ENCODE measurements around the gene MVP. TPM values are rescaled to one million over a fixed set of nuclear protein-coding genes. Genes with fewer than 3 reads are reported as not detected.

The MVP gene
- total and polyA plus RNA-seq, 4 donors, result 150 to 322 (median 253) TPM

DNA sequence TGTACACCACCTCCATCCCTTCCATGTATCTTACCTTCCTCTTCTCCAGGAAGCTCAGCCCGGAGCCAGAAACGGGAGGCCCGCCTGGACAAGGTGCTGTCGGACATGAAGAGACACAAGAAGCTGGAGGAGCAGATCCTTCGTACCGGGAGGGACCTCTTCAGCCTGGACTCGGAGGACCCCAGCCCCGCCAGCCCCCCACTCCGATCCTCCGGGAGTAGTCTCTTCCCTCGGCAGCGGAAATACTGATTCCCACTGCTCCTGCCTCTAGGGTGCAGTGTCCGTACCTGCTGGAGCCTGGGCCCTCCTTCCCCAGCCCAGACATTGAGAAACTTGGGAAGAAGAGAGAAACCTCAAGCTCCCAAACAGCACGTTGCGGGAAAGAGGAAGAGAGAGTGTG lies 756 bp upstream of the MVP start:
- ATAC-seq (ENCODE audit: insufficient read depth, low FRiP score) (no peak), DNase-seq (no peak)
- Histone ChIP-seq H3K4me1 (ENCODE audit: control insufficient read depth in 5 of 5, insufficient read depth in 5 of 5, low read length in 5 of 5) (peaks cover 0 to 45% (median 20%) of the 10 kb centered on the region in 5 donors), H3K27ac (ENCODE audit: low read depth in 1 of 2, low read length in 1 of 2) (peak overlapping the region in 1 of 2 donors; percentile 20), H3K9ac (ENCODE audit: insufficient read depth in 1 of 2, low read length in 2 of 2) (peak overlapping the region in 1 of 2 donors; percentile 5), H3K36me3 (ENCODE audit: control insufficient read depth in 4 of 4, insufficient read depth in 4 of 4, low read length in 4 of 4) (peaks cover 0 to 16% (median 9%) of the 10 kb centered on the region in 4 donors), H3K9me3 (ENCODE audit: control insufficient read depth in 4 of 4, insufficient read depth in 3 of 4, low read length in 3 of 4) (no peaks in the 10 kb centered on the region), H3K4me3 (no peak overlapping the region), H3K27me3 (ENCODE audit: control insufficient read depth in 3 of 3, insufficient read depth in 3 of 3, low read length in 2 of 3) (no peaks in the 10 kb centered on the region)
- WGBS, 2 donors, result 71 to 80% methylated on average over 15 of the region's 15 CpGs
- TF ChIP-seq, protein P1, sequence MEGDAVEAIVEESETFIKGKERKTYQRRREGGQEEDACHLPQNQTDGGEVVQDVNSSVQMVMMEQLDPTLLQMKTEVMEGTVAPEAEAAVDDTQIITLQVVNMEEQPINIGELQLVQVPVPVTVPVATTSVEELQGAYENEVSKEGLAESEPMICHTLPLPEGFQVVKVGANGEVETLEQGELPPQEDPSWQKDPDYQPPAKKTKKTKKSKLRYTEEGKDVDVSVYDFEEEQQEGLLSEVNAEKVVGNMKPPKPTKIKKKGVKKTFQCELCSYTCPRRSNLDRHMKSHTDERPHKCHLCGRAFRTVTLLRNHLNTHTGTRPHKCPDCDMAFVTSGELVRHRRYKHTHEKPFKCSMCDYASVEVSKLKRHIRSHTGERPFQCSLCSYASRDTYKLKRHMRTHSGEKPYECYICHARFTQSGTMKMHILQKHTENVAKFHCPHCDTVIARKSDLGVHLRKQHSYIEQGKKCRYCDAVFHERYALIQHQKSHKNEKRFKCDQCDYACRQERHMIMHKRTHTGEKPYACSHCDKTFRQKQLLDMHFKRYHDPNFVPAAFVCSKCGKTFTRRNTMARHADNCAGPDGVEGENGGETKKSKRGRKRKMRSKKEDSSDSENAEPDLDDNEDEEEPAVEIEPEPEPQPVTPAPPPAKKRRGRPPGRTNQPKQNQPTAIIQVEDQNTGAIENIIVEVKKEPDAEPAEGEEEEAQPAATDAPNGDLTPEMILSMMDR (IDR thresholded peaks at IDR 0.05; ENCODE audit: control extremely low read depth, extremely low read depth), result no peak

DNA sequence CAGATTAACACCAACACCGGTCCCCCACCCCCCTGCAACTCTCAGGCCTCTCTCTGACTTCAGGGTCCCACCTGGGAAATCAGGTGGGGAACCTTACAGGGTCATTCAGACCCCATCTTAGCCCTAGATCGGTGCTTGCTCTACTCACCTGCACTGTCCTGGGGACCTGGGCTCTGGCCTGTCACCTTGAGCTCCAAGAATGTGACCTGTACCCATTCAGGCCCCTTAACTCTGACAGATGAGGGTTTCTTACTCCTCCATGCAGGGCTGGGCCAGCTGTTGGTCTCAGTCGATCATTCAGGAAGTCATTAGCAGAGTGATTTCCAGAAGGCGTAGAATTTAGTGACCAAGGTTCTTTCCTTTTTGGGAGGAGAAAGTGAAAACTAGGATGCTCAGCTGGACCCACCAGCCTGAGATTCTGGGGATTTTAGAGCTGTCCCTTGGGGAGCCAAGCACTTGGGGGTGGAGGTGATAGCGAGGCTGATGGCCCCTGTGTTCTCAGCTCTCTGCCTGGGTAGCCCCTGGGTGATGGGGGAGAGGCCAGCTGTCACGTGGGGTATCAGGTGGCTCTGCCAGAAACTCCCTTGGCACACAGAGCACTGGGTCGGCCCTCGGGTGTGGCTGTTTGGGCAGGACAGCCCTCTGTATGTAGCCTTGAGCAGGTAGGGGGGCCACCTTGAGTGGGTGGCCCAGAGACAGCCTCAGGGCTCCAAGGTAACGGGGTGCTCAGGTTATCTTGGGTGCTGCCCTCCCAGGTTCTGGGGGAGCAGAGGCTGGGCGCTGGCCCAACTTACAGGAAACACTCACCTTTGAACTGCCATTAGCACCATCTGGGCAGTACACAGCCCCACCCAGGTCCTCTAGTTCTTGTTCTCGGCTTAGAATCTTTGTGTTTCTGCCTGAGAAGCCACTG lies 724 bp downstream of the MVP start:
- Histone ChIP-seq H3K9ac (ENCODE audit: insufficient read depth in 1 of 2, low read length in 2 of 2) (peak overlapping the region in 1 of 2 donors; percentile 67), H3K27ac (ENCODE audit: low read depth in 1 of 2, low read length in 1 of 2) (peak overlapping the region; percentile 66 to 81), H3K4me3 (peak overlapping the region; percentile 80), H3K27me3 (ENCODE audit: control insufficient read depth in 3 of 3, insufficient read depth in 3 of 3, low read length in 2 of 3) (no peaks in the 10 kb centered on the region), H3K4me1 (ENCODE audit: control insufficient read depth in 5 of 5, insufficient read depth in 5 of 5, low read length in 5 of 5) (peaks cover 5 to 40% (median 19%) of the 10 kb centered on the region in 5 donors), H3K9me3 (ENCODE audit: control insufficient read depth in 4 of 4, insufficient read depth in 3 of 4, low read length in 3 of 4) (no peaks in the 10 kb centered on the region), H3K36me3 (ENCODE audit: control insufficient read depth in 4 of 4, insufficient read depth in 4 of 4, low read length in 4 of 4) (peaks cover 0 to 16% (median 11%) of the 10 kb centered on the region in 4 donors)
- peak; percentile 31 for ATAC-seq (ENCODE audit: insufficient read depth, low FRiP score)
- TF ChIP-seq, protein P1 (IDR thresholded peaks at IDR 0.05; ENCODE audit: control extremely low read depth, extremely low read depth), result no peak
- 18 to 39% methylated on average over 11 of the region's 11 CpGs for WGBS, 2 donors
- DNase-seq, result no peak

DNA sequence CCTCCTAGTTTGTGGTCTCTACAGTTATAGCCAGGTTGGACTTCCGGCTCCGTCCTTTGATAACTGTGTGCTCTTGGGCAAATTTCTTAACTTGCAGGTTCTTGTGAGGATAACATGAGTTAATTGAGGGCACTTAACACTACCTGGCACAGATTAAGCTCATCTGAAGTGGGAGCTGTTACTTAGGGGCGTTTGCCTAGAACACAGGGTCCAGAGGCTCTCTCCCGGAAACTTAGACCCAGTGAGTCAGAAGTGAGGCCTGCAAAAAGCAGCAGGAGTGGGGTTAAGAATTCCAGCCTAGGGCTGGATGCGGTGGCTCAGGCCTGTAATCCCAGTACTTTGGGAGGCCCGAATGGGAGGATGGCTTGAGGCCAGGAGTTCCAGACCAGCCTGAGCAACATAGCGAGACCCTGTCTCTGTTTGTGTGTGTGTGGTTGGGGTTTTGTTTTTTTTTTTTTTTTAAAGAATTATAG lies 1.4 kb downstream of the MVP start:
- Histone ChIP-seq H3K36me3 (ENCODE audit: control insufficient read depth in 4 of 4, insufficient read depth in 4 of 4, low read length in 4 of 4) (peaks cover 0 to 16% (median 12%) of the 10 kb centered on the region in 4 donors), H3K4me1 (ENCODE audit: control insufficient read depth in 5 of 5, insufficient read depth in 5 of 5, low read length in 5 of 5) (peaks cover 5 to 38% (median 19%) of the 10 kb centered on the region in 5 donors), H3K9me3 (ENCODE audit: control insufficient read depth in 4 of 4, insufficient read depth in 3 of 4, low read length in 3 of 4) (no peaks in the 10 kb centered on the region), H3K27ac (ENCODE audit: low read depth in 1 of 2, low read length in 1 of 2) (peak overlapping the region; percentile 66 to 81), H3K4me3 (peak overlapping the region; percentile 80), H3K27me3 (ENCODE audit: control insufficient read depth in 3 of 3, insufficient read depth in 3 of 3, low read length in 2 of 3) (no peaks in the 10 kb centered on the region), H3K9ac (ENCODE audit: insufficient read depth in 1 of 2, low read length in 2 of 2) (peak overlapping the region in 1 of 2 donors; percentile 47)
- DNase-seq (peak in 1 of 3 donors; percentile 63), ATAC-seq (ENCODE audit: insufficient read depth, low FRiP score) (peak; percentile 56)
- WGBS, 2 donors, result 37 to 68% methylated on average over 7 of the region's 7 CpGs
- TF ChIP-seq, protein P1 (IDR thresholded peaks at IDR 0.05; ENCODE audit: control extremely low read depth, extremely low read depth), result no peak
